Breast epithelium (tissue), 4 donors: ENCODE results near the gene TBC1D14. TPM values are rescaled to one million over a fixed set of nuclear protein-coding genes. Genes with fewer than 3 reads are reported as not detected.

Experiments
- DNase-seq, 2 donors: peaks; one replicate each; pipeline ENCODE4 v3.0.0-alpha.2; 2019; ENCODE audit warnings: low spot score in 2 of 2
- H3K27ac ChIP-seq, 2 donors: fragments of 200-600 bp; sonication (generic) in 1 of 2; one replicate each; pipeline ENCODE4 v1.5.1; 2016 to 2019; ENCODE audit warnings: mild to moderate bottlenecking in 1 of 2
- H3K27me3 ChIP-seq, 2 donors: fragments of 200-600 bp; sonication (generic) in 1 of 2; one replicate each; pipeline versions ENCODE4 v1.5.1 to v1.6.0; 2017 to 2019; ENCODE audit warnings: control low read depth in 1 of 2, mild to moderate bottlenecking in 1 of 2
- H3K36me3 ChIP-seq: fragments of 200-600 bp; one replicate; pipeline ENCODE4 v1.5.1; 2019
- H3K4me1 ChIP-seq, 2 donors: fragments of 200-600 bp; sonication (generic); one replicate each; pipeline ENCODE4 v1.5.1; 2016 to 2019; ENCODE audit warnings: control low read depth in 1 of 2
- H3K4me3 ChIP-seq, 3 donors: fragments of 200-600 bp; sonication (generic); 1 replicate in 2 of 3; 2 replicates in 1 of 3; pipeline ENCODE4 v1.5.1; 2016 to 2019; ENCODE audit warnings: mild to moderate bottlenecking in 3 of 3, moderate library complexity in 2 of 3
- H3K9me3 ChIP-seq, 2 donors: fragments of 200-600 bp; sonication (generic) in 1 of 2; one replicate each; pipeline ENCODE4 v1.5.1; 2016 to 2019; ENCODE audit warnings: control low read depth in 1 of 2
- POLR2A ChIP-seq: fragments of 450-650 bp; IDR thresholded peaks from one replicate; pipeline ENCODE4 v1.6.1; 2016; ENCODE audit warnings: antibody characterized with exemption, mild to moderate bottlenecking, moderate library complexity
- POLR2AphosphoS5 ChIP-seq, 3 donors: sonication (generic); formaldehyde crosslinking; IDR thresholded peaks; one replicate each; pipeline ENCODE4 v1.6.1; 2017; ENCODE audit warnings: antibody characterized with exemption in 3 of 3
- intact Hi-C: fragments of 100-400 bp; cut with DNase I; formaldehyde crosslinking; loops from one replicate; pipeline ENCODE4 v1.15.1; 2023; ENCODE audit warnings: low total_unique reads
- total RNA-seq, 3 donors: library from RNA; depleted of rRNA; stranded (reverse); fragments of >200 nt; gene quantifications; one replicate each; pipeline ENCODE4 v1.1.0, GENCODE V29; 2016
- TF ChIP-seq, protein P1 (sequence below), 3 donors: fragments of 450-650 bp; IDR thresholded peaks; one replicate each; pipeline ENCODE4 v1.5.1; 2016 to 2017; ENCODE audit warnings: antibody characterized with exemption in 3 of 3, mild to moderate bottlenecking in 3 of 3, moderate library complexity in 3 of 3

The TBC1D14 gene
- total RNA-seq, 3 donors from 2014 or later: 48.5 to 57.3 (median 48.7) TPM

GRCh38 chr4:6886886-6887285 lies 22.7 kb upstream of the TBC1D14 start:
- peaks cover 0 to 4% of the 10 kb centered on the region in 2 donors for H3K9me3 ChIP-seq
- no peak overlapping the region for H3K27ac ChIP-seq
- intact Hi-C loops: no loop called here
- TF ChIP-seq POLR2AphosphoS5 (IDR thresholded peaks at IDR 0.05): no peak
- TF ChIP-seq, protein P1, sequence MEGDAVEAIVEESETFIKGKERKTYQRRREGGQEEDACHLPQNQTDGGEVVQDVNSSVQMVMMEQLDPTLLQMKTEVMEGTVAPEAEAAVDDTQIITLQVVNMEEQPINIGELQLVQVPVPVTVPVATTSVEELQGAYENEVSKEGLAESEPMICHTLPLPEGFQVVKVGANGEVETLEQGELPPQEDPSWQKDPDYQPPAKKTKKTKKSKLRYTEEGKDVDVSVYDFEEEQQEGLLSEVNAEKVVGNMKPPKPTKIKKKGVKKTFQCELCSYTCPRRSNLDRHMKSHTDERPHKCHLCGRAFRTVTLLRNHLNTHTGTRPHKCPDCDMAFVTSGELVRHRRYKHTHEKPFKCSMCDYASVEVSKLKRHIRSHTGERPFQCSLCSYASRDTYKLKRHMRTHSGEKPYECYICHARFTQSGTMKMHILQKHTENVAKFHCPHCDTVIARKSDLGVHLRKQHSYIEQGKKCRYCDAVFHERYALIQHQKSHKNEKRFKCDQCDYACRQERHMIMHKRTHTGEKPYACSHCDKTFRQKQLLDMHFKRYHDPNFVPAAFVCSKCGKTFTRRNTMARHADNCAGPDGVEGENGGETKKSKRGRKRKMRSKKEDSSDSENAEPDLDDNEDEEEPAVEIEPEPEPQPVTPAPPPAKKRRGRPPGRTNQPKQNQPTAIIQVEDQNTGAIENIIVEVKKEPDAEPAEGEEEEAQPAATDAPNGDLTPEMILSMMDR (IDR thresholded peaks at IDR 0.05): no peak
- no peak for TF ChIP-seq POLR2A
- H3K36me3 ChIP-seq: no peaks in the 10 kb centered on the region
- peaks cover 0 to under 1% of the 10 kb centered on the region in 2 donors for H3K4me1 ChIP-seq
- H3K27me3 ChIP-seq: no peaks in the 10 kb centered on the region
- no peak for DNase-seq
- H3K4me3 ChIP-seq: no peak overlapping the region

DNA sequence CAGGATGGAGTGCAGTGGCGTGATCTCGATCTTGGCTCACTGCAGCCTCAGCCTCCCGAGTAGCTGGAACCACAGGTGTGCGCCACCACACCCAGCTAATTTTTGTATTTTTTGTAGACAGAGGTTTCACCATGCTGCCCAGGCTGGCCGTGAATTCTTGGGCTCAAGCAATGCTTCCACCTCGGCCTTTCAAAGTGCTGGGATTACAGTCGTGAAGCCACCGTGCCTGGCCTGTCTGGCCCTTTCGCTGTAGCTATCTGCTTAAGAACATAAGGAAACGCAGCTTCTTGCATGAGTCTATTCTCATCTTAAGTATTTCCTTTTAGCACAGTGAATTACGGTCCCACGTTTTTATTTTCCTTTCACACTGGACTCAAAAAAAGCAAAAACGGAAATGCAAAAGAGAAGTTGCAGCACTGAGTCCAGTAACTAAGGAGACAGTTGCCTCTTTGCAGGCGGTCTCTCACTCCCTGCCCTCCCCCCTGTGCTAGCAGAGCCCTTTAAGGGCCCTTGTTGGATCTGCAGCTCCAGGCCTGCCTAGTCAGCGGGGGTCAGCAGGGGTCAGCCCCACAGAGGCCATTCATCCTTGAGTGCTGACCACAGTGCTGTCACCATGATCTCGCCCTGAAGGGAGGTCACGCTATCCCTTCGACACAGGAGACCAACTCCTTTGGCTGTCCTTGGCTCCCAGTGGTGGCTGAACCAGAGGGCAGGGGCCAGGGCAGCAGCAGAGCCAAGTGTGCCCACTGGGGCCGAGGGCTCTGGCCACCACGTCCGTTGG lies 21.8 kb upstream of the TBC1D14 start:
- intact Hi-C loops: no loop called here
- no peak for DNase-seq

DNA sequence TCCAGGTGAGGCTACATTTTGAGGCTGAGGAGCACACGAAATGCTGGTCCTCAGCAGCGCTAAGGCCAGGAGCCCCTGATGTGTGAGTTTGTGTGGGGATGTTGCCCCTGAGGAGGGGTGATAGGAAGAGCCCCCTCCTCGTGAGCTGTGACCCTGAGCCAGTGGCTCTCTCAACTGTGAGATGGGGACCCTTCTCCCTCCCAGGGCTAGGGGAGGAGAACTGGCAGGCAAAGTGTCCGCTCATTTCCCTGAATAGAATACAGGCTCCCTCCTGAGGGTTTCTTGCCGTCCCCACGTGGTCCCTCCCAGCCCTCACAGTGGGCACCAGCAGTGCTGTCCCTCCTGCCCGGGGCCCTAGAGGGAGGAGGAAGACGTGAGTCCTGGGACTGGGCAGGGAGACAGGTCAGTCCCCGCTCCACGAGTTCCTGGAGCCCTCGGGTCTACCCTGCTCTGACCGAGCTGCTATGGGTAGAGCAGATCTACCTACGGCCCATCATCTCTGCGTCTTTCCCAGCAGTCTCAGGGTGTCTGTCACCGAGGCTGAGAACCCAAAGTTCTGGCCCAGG lies 21.0 kb upstream of the TBC1D14 start:
- Histone ChIP-seq H3K36me3 (no peaks in the 10 kb centered on the region), H3K9me3 (peaks cover 0 to 4% of the 10 kb centered on the region in 2 donors), H3K27ac (no peak overlapping the region), H3K4me1 (peaks cover 3 to 11% of the 10 kb centered on the region in 2 donors), H3K4me3 (no peak overlapping the region), H3K27me3 (no peaks in the 10 kb centered on the region)
- DNase-seq: no peak
- intact Hi-C loops: no loop called here
- no peak for TF ChIP-seq POLR2AphosphoS5 (IDR thresholded peaks at IDR 0.05)
- no peak for TF ChIP-seq POLR2A
- TF ChIP-seq, protein P1 (IDR thresholded peaks at IDR 0.05): no peak

More for the DNA sequence above, 21.8 kb upstream of the TBC1D14 start:
- Histone ChIP-seq H3K27me3 (no peaks in the 10 kb centered on the region), H3K9me3 (peaks cover 0 to 4% of the 10 kb centered on the region in 2 donors), H3K4me3 (no peak overlapping the region), H3K4me1 (peaks cover 3 to 9% of the 10 kb centered on the region in 2 donors), H3K36me3 (no peaks in the 10 kb centered on the region), H3K27ac (no peak overlapping the region)
- no peak for TF ChIP-seq POLR2AphosphoS5 (IDR thresholded peaks at IDR 0.05)
- TF ChIP-seq POLR2A: no peak
- TF ChIP-seq, protein P1 (IDR thresholded peaks at IDR 0.05): no peak

GRCh38 chr4:6889101-6889735 lies 20.4 kb upstream of the TBC1D14 start:
- Histone ChIP-seq H3K4me3 (no peak overlapping the region), H3K27me3 (no peaks in the 10 kb centered on the region), H3K9me3 (peaks cover 0 to 4% of the 10 kb centered on the region in 2 donors), H3K4me1 (peaks cover 3 to 11% of the 10 kb centered on the region in 2 donors), H3K36me3 (no peaks in the 10 kb centered on the region), H3K27ac (no peak overlapping the region)
- intact Hi-C loops: no loop called here
- TF ChIP-seq POLR2A: no peak
- TF ChIP-seq, protein P1 (IDR thresholded peaks at IDR 0.05): no peak
- TF ChIP-seq POLR2AphosphoS5 (IDR thresholded peaks at IDR 0.05): no peak
- no peak for DNase-seq
